Activated CD4-positive, alpha-beta T cell treated with anti-CD3 and anti-CD28 coated beads, Interleukin-2, amount 10 ng/mL, durations not matched to agents 7 days and 5 days (primary cell): ENCODE data around the gene DNASE1L3. TPM values are rescaled to one million over a fixed set of nuclear protein-coding genes. Genes with fewer than 3 reads are reported as not detected.

Source experiments
- CTCF ChIA-PET: fragments of 350-600 bp; sonication (Branson Sonifier 250); formaldehyde crosslinking; loops from one replicate; lab custom pipeline; 2021; ENCODE audit warnings: antibody characterized with exemption; lab: Charles Lee
- POLR2A ChIA-PET: fragments of 350-600 bp; sonication (Branson Sonifier 250); formaldehyde crosslinking; loops from one replicate; lab custom pipeline; 2021; ENCODE audit warnings: antibody characterized with exemption; lab: Charles Lee
- DNase-seq: peaks from one replicate; pipeline ENCODE4 v3.0.0-alpha.2; 2020
- H3K27ac Mint-ChIP-seq: one replicate; pipeline ENCODE4 v1.8.0; 2021; ENCODE audit warnings: mild to moderate bottlenecking, moderate library complexity, mixed read lengths
- H3K27me3 Mint-ChIP-seq: one replicate; pipeline ENCODE4 v1.8.0; 2021; ENCODE audit warnings: mixed read lengths
- H3K36me3 Mint-ChIP-seq: one replicate; pipeline ENCODE4 v1.8.0; 2021; ENCODE audit warnings: low read depth, mixed read lengths
- H3K4me1 Mint-ChIP-seq: one replicate; pipeline ENCODE4 v1.8.0; 2021; ENCODE audit warnings: mixed read lengths
- H3K4me3 Mint-ChIP-seq: one replicate; pipeline ENCODE4 v1.8.0; 2021; ENCODE audit warnings: mild to moderate bottlenecking, moderate library complexity, mixed read lengths
- H3K9me3 Mint-ChIP-seq: one replicate; pipeline ENCODE4 v1.8.0; 2021; ENCODE audit warnings: mixed read lengths
- total RNA-seq, 2 experiments: library from RNA; stranded (reverse); gene quantifications; one replicate each; pipeline ENCODE4 v1.2.3, GENCODE V29; 2021

DNASE1L3 gene
- total RNA-seq, 2 experiments from 2014 or later: not detected

DNA sequence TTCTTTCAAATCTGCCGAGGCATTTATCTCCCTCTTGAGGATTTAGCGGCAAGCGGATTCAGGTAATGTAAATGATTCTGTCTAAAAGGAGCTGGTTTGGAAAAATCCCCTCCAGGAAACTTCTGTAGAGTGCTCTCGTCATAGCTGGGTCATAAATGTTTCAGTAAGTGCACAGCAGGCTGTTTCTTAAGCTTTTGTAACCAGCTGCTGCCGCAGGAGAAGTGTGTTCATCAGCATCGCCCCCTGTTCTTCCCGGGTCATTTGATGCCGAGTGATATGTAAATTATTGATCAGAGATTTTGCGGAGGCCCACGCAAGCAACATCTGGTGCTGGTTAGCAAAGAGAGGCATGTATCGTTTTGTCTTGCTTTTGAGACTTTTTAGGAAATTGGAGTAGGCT is 53.1 kb downstream of the DNASE1L3 start:
- no peaks in the 10 kb centered on the region for H3K4me1 Mint-ChIP-seq
- H3K4me3 Mint-ChIP-seq: no peak overlapping the region
- peaks cover 7% of the 10 kb centered on the region for H3K36me3 Mint-ChIP-seq
- no peaks in the 10 kb centered on the region for H3K9me3 Mint-ChIP-seq
- H3K27ac Mint-ChIP-seq: no peak overlapping the region
- POLR2A ChIA-PET: no interaction called here
- no peaks in the 10 kb centered on the region for H3K27me3 Mint-ChIP-seq
- no peak for DNase-seq
- CTCF ChIA-PET: interaction anchor here (3.5 kb wide), 1 partner anchor 9 kb away, joined by 11 read pairs; no protein-coding TSS in a partner anchor

GRCh38 chr3:58155838-58156237 is 54.9 kb downstream of the DNASE1L3 start:
- no peak overlapping the region for H3K4me3 Mint-ChIP-seq

GRCh38 chr3:58154626-58155449 is 55.9 kb downstream of the DNASE1L3 start:
- no peak for DNase-seq
- Mint-ChIP-seq H3K4me3 (no peak overlapping the region), H3K27ac (no peak overlapping the region), H3K9me3 (no peaks in the 10 kb centered on the region), H3K27me3 (no peaks in the 10 kb centered on the region), H3K36me3 (no peaks in the 10 kb centered on the region), H3K4me1 (no peaks in the 10 kb centered on the region)
- ChIA-PET POLR2A (no interaction called here), CTCF (interaction anchor here (1.0 kb wide), 1 partner anchor 12 kb away, joined by 3 read pairs; no protein-coding TSS in a partner anchor)

More at GRCh38 chr3:58155838-58156237, 54.9 kb downstream of the DNASE1L3 start:
- no peak for DNase-seq
- Mint-ChIP-seq H3K4me1 (no peaks in the 10 kb centered on the region), H3K9me3 (no peaks in the 10 kb centered on the region), H3K36me3 (peaks cover 5% of the 10 kb centered on the region), H3K27ac (no peak overlapping the region), H3K27me3 (no peaks in the 10 kb centered on the region)
- ChIA-PET CTCF (interaction anchor here (3.5 kb wide), 1 partner anchor 11 kb away, joined by 11 read pairs; no protein-coding TSS in a partner anchor), POLR2A (no interaction called here)

DNA sequence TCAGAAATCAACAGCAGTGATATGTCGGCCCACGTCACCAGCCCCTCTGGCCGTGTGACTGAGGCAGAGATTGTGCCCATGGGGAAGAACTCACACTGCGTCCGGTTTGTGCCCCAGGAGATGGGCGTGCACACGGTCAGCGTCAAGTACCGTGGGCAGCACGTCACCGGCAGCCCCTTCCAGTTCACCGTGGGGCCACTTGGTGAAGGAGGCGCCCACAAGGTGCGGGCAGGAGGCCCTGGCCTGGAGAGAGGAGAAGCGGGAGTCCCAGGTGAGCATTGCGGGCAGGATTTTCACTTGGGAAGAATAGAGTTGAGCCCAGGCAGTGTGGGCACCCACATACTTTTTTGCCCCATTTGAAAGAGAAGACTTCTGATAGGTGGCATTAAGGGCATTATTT is 57.4 kb downstream of the DNASE1L3 start:
- POLR2A ChIA-PET: no interaction called here
- Mint-ChIP-seq H3K36me3 (peaks cover 5% of the 10 kb centered on the region), H3K4me3 (no peak overlapping the region), H3K4me1 (no peaks in the 10 kb centered on the region), H3K27ac (no peak overlapping the region), H3K27me3 (no peaks in the 10 kb centered on the region), H3K9me3 (no peaks in the 10 kb centered on the region)
- DNase-seq: no peak
- CTCF ChIA-PET: interaction anchor here (1.0 kb wide), 1 partner anchor 14 kb away, joined by 3 read pairs; no protein-coding TSS in a partner anchor

DNA sequence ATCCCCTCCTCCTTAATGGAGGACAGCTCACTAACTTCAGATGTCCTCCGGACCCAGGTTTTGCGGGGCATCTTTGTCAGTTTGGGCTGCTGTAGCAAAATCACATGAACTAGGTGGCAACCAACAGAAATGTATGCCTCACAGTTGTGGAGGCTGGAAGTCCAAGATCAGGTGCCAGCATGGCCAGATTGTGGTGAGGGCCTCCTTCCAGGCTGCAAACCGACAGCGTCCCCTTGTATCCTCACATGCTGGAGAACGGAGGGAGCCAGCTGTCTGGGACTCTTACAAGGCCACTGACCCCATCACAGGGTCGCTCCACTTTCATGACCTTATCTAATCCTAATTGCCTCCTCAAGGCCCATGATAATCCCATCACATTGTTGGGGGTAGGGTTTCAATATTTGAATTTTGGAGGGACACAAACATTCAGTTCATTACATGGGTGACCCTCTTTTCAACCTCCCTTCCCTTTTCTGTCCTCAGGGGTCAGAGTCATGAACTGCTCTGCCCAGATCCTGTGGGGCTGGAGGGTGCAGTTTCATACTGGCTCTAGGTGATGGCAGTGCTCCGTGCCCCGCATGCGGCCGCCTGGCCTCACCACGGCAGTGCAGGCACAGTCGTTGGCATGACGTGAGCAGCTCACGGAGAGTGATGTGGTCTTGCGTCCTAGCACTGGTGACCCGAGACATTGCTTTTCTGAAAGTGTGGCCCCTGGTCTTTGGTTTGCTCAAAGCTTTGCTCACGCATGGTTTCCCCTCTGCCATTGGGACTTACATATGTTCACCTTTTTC is 58.4 kb downstream of the DNASE1L3 start:
- no peak overlapping the region for H3K4me3 Mint-ChIP-seq

GRCh38 chr3:58151637-58152036 is 59.1 kb downstream of the DNASE1L3 start:
- ChIA-PET POLR2A (no interaction called here), CTCF (no interaction called here)
- no peaks in the 10 kb centered on the region for H3K4me1 Mint-ChIP-seq
- no peak overlapping the region for H3K4me3 Mint-ChIP-seq
- no peaks in the 10 kb centered on the region for H3K27me3 Mint-ChIP-seq
- H3K9me3 Mint-ChIP-seq: no peaks in the 10 kb centered on the region
- DNase-seq: no peak
- peaks cover 5% of the 10 kb centered on the region for H3K36me3 Mint-ChIP-seq
- H3K27ac Mint-ChIP-seq: no peak overlapping the region

More for the DNA sequence above, 58.4 kb downstream of the DNASE1L3 start:
- POLR2A ChIA-PET: no interaction called here
- CTCF ChIA-PET: interaction anchor here (0.5 kb wide), 1 partner anchor 171 kb away, joined by 3 read pairs; no protein-coding TSS in a partner anchor
- H3K27me3 Mint-ChIP-seq: no peaks in the 10 kb centered on the region
- H3K9me3 Mint-ChIP-seq: no peaks in the 10 kb centered on the region
- DNase-seq: no peak
- H3K36me3 Mint-ChIP-seq: peaks cover 5% of the 10 kb centered on the region
- H3K4me1 Mint-ChIP-seq: no peaks in the 10 kb centered on the region
- H3K27ac Mint-ChIP-seq: no peak overlapping the region

DNA sequence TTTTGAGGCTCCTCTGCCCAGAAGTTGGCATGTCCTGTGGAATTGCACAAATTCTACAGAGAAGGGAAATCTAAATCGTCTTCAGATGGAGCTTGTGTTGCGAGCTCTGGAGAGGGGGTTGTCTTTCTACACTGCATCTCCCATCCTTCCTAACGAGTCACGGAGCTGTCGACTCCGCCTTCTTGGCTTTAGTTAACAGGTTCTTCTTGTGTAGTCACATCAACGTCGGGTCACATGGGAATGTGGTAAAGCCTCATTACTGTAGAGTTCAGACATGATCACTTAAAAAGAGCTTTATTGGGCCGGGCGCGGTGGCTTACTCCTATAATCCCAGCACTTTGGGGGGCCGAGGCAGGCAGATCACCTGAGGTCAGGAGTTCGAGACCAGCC is 60.0 kb downstream of the DNASE1L3 start:
- H3K27me3 Mint-ChIP-seq: no peaks in the 10 kb centered on the region
- no peaks in the 10 kb centered on the region for H3K4me1 Mint-ChIP-seq
- no peak overlapping the region for H3K27ac Mint-ChIP-seq
- no peaks in the 10 kb centered on the region for H3K9me3 Mint-ChIP-seq
- peaks cover 5% of the 10 kb centered on the region for H3K36me3 Mint-ChIP-seq
- POLR2A ChIA-PET: no interaction called here
- CTCF ChIA-PET: interaction anchor here (1.1 kb wide), 1 partner anchor 138 kb away, joined by 3 read pairs; no protein-coding TSS in a partner anchor
- no peak for DNase-seq
- no peak overlapping the region for H3K4me3 Mint-ChIP-seq

- Mint-ChIP-seq H3K27me3 (no peaks in the 10 kb centered on the region), H3K4me1 (no peaks in the 10 kb centered on the region), H3K4me3 (no peak overlapping the region), H3K9me3 (no peaks in the 10 kb centered on the region), H3K27ac (no peak overlapping the region), H3K36me3 (peaks cover 5% of the 10 kb centered on the region)
- DNase-seq: no peak
- ChIA-PET CTCF (interaction anchor here (1.1 kb wide), 1 partner anchor 138 kb away, joined by 3 read pairs; no protein-coding TSS in a partner anchor), POLR2A (no interaction called here)
These were observed 60.5 kb downstream of the DNASE1L3 start for GRCh38 chr3:58150130-58150809.

DNA sequence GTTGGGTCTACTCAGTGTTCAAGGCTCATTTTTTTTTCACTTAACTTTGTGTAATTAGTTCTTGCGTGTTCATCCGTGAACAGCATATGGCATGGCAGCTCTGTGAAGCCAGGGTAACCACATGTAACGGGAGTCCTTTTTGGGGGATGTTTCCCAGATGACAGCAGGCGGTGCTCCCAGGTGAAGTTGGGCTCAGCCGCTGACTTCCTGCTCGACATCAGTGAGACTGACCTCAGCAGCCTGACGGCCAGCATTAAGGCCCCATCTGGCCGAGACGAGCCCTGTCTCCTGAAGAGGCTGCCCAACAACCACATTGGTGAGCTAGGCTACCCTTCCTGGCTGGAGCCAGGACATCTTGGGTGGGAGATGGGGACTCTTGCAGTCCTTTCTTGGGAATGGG is 62.7 kb downstream of the DNASE1L3 start:
- no peaks in the 10 kb centered on the region for H3K4me1 Mint-ChIP-seq
- POLR2A ChIA-PET: no interaction called here
- H3K27ac Mint-ChIP-seq: no peak overlapping the region
- H3K36me3 Mint-ChIP-seq: peaks cover 5% of the 10 kb centered on the region
- no peaks in the 10 kb centered on the region for H3K27me3 Mint-ChIP-seq
- DNase-seq: no peak
- CTCF ChIA-PET: interaction anchor here (0.5 kb wide), 1 partner anchor 303 kb away, joined by 3 read pairs; no protein-coding TSS in a partner anchor
- no peaks in the 10 kb centered on the region for H3K9me3 Mint-ChIP-seq
- H3K4me3 Mint-ChIP-seq: no peak overlapping the region

DNA sequence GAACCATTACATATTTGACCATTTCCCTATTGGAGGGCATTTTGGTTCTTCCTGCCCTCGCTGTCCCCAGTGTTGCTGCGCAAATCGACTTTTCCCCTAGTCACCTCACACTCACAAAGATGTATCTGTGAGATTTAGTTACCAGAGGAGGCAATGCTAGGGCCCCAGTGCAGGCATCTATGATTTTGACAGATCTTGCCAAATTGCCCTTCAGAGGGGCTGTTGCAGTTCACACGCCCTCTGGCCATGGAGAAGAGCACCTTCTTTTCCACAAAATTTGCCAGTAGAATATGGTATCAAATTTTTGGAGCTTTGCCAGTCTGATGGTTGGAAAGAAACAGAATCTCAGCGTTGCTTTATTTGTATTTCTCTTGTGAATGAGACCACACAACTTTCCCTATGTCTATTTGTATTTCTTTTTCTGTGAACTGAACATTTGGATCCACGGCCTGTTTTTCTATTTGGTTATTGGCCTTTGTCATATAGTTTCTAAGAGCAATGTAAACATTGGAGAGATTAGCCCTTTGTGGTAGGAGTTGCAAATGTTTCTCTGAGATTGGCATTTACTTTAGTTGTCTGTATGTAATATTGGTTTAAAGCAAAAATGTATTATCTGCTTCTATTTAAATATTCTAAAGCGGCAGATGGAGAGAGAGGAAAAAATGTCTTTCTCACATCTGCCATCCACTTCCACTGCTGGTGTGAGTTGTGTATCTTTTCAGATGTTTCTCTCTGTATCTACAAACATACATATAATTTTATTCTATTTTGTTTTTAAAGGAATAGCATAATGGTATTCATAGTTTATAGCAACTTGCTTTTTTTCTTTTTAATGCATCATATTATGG is 66.1 kb downstream of the DNASE1L3 start:
- H3K27me3 Mint-ChIP-seq: no peaks in the 10 kb centered on the region
- DNase-seq: no peak
- H3K4me1 Mint-ChIP-seq: no peaks in the 10 kb centered on the region
- CTCF ChIA-PET: no interaction called here
- H3K9me3 Mint-ChIP-seq: no peaks in the 10 kb centered on the region
- POLR2A ChIA-PET: no interaction called here
- H3K27ac Mint-ChIP-seq: no peak overlapping the region
- peaks cover 8% of the 10 kb centered on the region for H3K36me3 Mint-ChIP-seq
- H3K4me3 Mint-ChIP-seq: no peak overlapping the region

DNA sequence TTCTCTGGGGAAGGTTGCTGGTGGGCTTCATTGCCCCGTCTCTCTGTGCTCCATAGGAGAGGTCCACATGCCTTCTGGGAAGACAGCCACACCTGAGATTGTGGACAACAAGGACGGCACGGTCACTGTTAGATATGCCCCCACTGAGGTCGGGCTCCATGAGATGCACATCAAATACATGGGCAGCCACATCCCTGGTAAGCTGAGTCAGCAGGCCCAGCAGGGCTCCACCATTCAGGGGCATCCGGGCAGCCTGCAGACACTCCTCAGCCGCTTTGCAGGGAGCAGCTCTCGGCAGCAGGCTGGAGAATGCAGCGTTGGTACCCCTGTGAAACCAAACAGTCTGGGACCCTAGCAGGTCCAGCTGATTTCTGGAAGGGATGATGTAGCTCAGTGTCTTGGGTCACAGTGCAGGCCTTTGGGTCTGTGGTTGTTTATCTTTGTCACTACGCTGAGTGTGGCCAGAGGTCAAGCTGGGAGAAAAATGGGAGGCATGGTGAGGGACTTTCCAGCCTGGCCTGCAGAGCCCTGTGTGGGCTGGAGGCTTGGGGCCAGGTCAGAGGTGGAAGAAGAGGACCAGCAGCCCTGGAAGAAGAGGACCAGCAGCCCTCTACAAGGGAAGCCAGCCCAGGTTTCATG is 67.2 kb downstream of the DNASE1L3 start:
- Mint-ChIP-seq H3K36me3 (peaks cover 6% of the 10 kb centered on the region), H3K9me3 (no peaks in the 10 kb centered on the region), H3K27me3 (no peaks in the 10 kb centered on the region), H3K4me3 (no peak overlapping the region), H3K27ac (no peak overlapping the region), H3K4me1 (no peaks in the 10 kb centered on the region)
- ChIA-PET CTCF (no interaction called here), POLR2A (no interaction called here)
- no peak for DNase-seq
